Motor neuron (in vitro differentiated cells): ENCODE data around the gene PIP4K2C. TPM values are rescaled to one million over a fixed set of nuclear protein-coding genes. Genes with fewer than 3 reads are reported as not detected.
"Not testable (repeated sequence)": the region's sequence is repeated elsewhere in the genome, so short reads cannot be mapped to it uniquely, and the experiment has no call there.

ENCODE experiments used
- ATAC-seq, 8 experiments: fragments of 200-7000 bp; cut with Tn5 transposase; replicated peaks in 6 of 8; 2 replicates each; pipeline ENCODE4 v1.8.0; 2021; ENCODE audit warnings: mild to moderate bottlenecking in 8 of 8, moderate library complexity in 8 of 8
- H3K27ac ChIP-seq, 2 donors: fragments of 250-450 bp; sonication (Bioruptor Pico); 2 replicates each; pipeline ENCODE4 v1.9.0; 2021; ENCODE audit warnings: antibody characterized with exemption in 2 of 2, mild to moderate bottlenecking in 2 of 2, moderate library complexity in 1 of 2
- H3K4me1 ChIP-seq, 2 donors: fragments of 250-450 bp; sonication (Bioruptor Pico); replicated peaks in 1 of 2; 2 replicates each; pipeline ENCODE4 v1.6.1; 2021; ENCODE audit warnings: antibody characterized with exemption in 2 of 2, mild to moderate bottlenecking in 2 of 2, moderate library complexity in 1 of 2
- H3K4me3 ChIP-seq, 5 donors: fragments of 250-450 bp; sonication (Bioruptor Pico); 2 replicates each; pipeline ENCODE4 v1.9.0; 2021; ENCODE audit warnings: antibody characterized with exemption in 5 of 5, mild to moderate bottlenecking in 5 of 5, moderate library complexity in 4 of 5
- WGBS, 10 experiments: fragments of 450-650 bp; shearing (Covaris generic); methylation state at CpG; one replicate each; pipeline ENCODE4 v1.0.0; 2022; 5-methylcytosine and 5-hydroxymethylcytosine counted together
- in situ Hi-C, 9 experiments: fragments of 400-800 bp; cut with MboI; loops; one replicate each; pipeline ENCODE4 v1.15.0; 2021; ENCODE audit warnings: low sequenced_read_pairs in 9 of 9, low pct_unique_long_range_greater_than_20kb in 2 of 9; ENCODE audit not compliant: unreplicated experiment in 9 of 9
- total RNA-seq, 8 experiments: library from RNA; unstranded; fragments of 300-600 nt; gene quantifications; 2 replicates each; pipeline versions ENCODE4 v1.2.3 to v1.2.4, GENCODE V29; 2022

PIP4K2C gene
- total RNA-seq, 8 experiments from 2014 or later: 12.5 to 29.4 (median 21.4) TPM

GRCh38 chr12:57617942-57618341, 26.9 kb downstream of the PIP4K2C start:
- peaks cover 0 to 15% of the 10 kb centered on the region in 2 donors for H3K4me1 ChIP-seq
- 37 to 76% (median 47%) methylated on average over 2 to 5 of the region's 11 CpGs; no CpG with 5 or more reads in 7 of the 10 experiments for WGBS, 10 experiments
- ATAC-seq: no peak
- H3K4me3 ChIP-seq: no peak overlapping the region
- no peak overlapping the region for H3K27ac ChIP-seq
- in situ Hi-C loops: no loop called here

- ATAC-seq, H3K27ac ChIP-seq, H3K4me3 ChIP-seq, in situ Hi-C loops: not testable (repeated sequence)
- H3K4me1 ChIP-seq: peaks cover 0 to 15% of the 10 kb centered on the region in 2 donors
- 72 to 100% (median 89%) methylated on average over 1 to 6 of the region's 6 CpGs; no CpG with 5 or more reads in 3 of the 10 experiments for WGBS, 10 experiments
These were observed 27.4 kb downstream of the PIP4K2C start for GRCh38 chr12:57618431-57618830.

- no peak overlapping the region for H3K4me3 ChIP-seq
- no peak overlapping the region for H3K27ac ChIP-seq
- in situ Hi-C loops: no loop called here
- no peak for ATAC-seq
- H3K4me1 ChIP-seq: peaks cover 0 to 15% of the 10 kb centered on the region in 2 donors
- WGBS, 10 experiments: 38 to 97% (median 65%) methylated on average over 2 to 16 of the region's 16 CpGs; no CpG with 5 or more reads in 5 of the 10 experiments
These were observed 28.0 kb downstream of the PIP4K2C start for GRCh38 chr12:57618966-57619433.

GRCh38 chr12:57619434-57620244, 28.6 kb downstream of the PIP4K2C start:
- Histone ChIP-seq H3K4me1 (peaks cover 0 to 15% of the 10 kb centered on the region in 2 donors), H3K4me3 (no peak overlapping the region), H3K27ac (no peak overlapping the region)
- in situ Hi-C loops: no loop called here
- 34 to 74% (median 40%) methylated on average over 3 to 4 of the region's 46 CpGs; no CpG with 5 or more reads in 7 of the 10 experiments for WGBS, 10 experiments
- peak in 3 of 8 experiments; percentile 8 to 25 (median 20) for ATAC-seq

GRCh38 chr12:57620245-57620935, 29.4 kb downstream of the PIP4K2C start:
- WGBS, 10 experiments: 20 to 80% (median 37%) methylated on average over 1 to 8 of the region's 13 CpGs; no CpG with 5 or more reads in 3 of the 10 experiments
- no peak for ATAC-seq
- Histone ChIP-seq H3K27ac (no peak overlapping the region), H3K4me1 (peaks cover 0 to 15% of the 10 kb centered on the region in 2 donors), H3K4me3 (no peak overlapping the region)
- in situ Hi-C loops: no loop called here

GRCh38 chr12:57620936-57621496, 30.0 kb downstream of the PIP4K2C start:
- ATAC-seq: peak in 7 of 8 experiments; percentile 1 to 45 (median 14)
- Histone ChIP-seq H3K4me1 (peaks cover 0 to 15% of the 10 kb centered on the region in 2 donors), H3K4me3 (peak overlapping the region in 3 of 5 donors; percentile 24 to 38 (median 32)), H3K27ac (no peak overlapping the region)
- in situ Hi-C loops: no loop called here
- WGBS, 10 experiments: 0 to 7% (median 2%) methylated on average over 1 to 13 of the region's 42 CpGs; no CpG with 5 or more reads in 6 of the 10 experiments

GRCh38 chr12:57621497-57622292, 30.7 kb downstream of the PIP4K2C start:
- 0 to 3% (median 1%) methylated on average over 2 to 14 of the region's 49 CpGs; no CpG with 5 or more reads in 6 of the 10 experiments for WGBS, 10 experiments
- in situ Hi-C loops: no loop called here
- Histone ChIP-seq H3K27ac (no peak overlapping the region), H3K4me1 (peaks cover 0 to 15% of the 10 kb centered on the region in 2 donors), H3K4me3 (peak overlapping the region; percentile 14 to 38 (median 24))
- peak; percentile 88 to 96 (median 91) for ATAC-seq

- Histone ChIP-seq H3K4me1 (peaks cover 0 to 15% of the 10 kb centered on the region in 2 donors), H3K4me3 (no peak overlapping the region), H3K27ac (no peak overlapping the region)
- 20 to 100% (median 92%) methylated on average over 1 to 6 of the region's 9 CpGs; no CpG with 5 or more reads in 2 of the 10 experiments for WGBS, 10 experiments
- peak in 1 of 8 experiments; percentile 2 for ATAC-seq
- in situ Hi-C loops: no loop called here
These were observed 31.6 kb downstream of the PIP4K2C start for GRCh38 chr12:57622293-57623245.

- 42 to 100% (median 73%) methylated on average over 1 to 2 of the region's 2 CpGs; no CpG with 5 or more reads in 6 of the 10 experiments for WGBS, 10 experiments
- H3K4me3 ChIP-seq: no peak overlapping the region
- H3K4me1 ChIP-seq: peaks cover 0 to 15% of the 10 kb centered on the region in 2 donors
- ATAC-seq: no peak
- H3K27ac ChIP-seq: no peak overlapping the region
- in situ Hi-C loops: no loop called here
These were observed 32.4 kb downstream of the PIP4K2C start for GRCh38 chr12:57623385-57623784.

- 33 to 75% methylated on average over 1 to 5 of the region's 5 CpGs; no CpG with 5 or more reads in 8 of the 10 experiments for WGBS, 10 experiments
- Histone ChIP-seq H3K4me1 (peaks cover 0 to 15% of the 10 kb centered on the region in 2 donors), H3K4me3 (no peak overlapping the region), H3K27ac (no peak overlapping the region)
- no peak for ATAC-seq
- in situ Hi-C loops: no loop called here
These were observed 32.9 kb downstream of the PIP4K2C start for GRCh38 chr12:57623811-57624390.
